ENCODE data around the gene TIGAR.

TIGAR gene

DNA sequence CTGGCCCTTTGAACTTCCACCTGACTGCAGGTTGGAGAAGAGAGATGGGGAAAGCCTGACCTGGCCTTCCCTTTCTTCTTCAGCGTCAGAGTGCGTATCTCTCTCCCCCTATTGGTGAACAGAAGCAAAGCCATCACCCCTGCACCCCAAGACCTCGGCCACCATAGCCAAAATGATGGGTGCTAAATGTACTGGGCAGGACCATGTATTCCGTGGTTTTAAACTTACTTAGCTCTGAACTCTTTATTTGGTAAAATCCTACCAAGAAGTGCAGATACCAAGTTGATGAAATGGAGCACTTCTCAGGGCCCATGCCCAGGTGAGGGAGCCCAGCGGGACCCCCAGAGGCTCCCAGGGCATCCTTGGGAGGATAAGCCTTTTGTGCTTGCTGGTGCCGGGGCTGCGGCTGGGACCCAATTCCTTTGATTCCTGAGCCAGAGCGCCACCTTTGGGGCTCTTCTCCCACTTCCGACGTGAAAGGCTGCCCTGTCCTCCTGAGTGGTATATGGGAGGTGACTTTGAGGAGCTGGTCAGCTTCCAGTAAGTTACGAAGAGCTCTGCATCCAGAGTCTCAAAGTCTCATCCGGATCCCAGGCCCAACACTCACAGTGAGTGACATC, 38.0 kb upstream of the TIGAR start:
- no peak for DNase-seq (ENCODE audit: low spot score)

DNA sequence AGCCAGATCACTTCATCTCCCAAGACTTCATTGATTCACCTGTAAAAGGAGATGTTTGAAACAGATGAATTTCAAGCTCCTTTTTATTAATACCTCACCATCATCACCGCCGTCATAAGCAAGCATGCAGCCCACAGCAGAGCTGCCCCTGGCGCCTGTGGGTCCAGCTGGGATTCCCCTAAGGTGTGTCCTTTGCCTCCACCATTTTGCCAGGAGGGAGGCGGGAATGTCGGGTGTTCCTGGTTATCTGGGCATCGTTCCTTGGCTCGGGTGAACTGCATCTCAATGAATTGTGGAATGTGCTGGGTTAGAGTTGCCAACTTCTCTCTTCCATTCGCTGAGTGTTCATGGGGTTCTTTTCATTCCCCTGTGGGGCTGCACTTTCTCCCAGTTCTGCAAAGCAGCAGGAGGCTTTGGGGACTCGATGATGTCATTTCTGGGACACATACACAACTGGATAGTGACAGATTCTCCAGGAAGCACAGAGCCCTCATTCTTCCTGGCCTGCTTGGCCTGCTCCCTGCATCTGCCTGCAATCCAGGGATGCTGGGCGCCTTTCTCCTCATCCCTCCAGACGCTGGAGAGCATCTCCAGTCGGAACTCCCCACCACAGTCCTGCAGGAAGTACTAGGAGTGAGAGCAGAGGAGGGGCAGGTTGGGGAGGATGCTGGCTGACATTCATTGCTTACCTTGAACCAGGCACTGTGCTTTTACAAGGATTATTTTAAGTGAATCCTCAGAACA, 37.3 kb upstream of the TIGAR start:
- no peak for DNase-seq (ENCODE audit: low spot score)

DNA sequence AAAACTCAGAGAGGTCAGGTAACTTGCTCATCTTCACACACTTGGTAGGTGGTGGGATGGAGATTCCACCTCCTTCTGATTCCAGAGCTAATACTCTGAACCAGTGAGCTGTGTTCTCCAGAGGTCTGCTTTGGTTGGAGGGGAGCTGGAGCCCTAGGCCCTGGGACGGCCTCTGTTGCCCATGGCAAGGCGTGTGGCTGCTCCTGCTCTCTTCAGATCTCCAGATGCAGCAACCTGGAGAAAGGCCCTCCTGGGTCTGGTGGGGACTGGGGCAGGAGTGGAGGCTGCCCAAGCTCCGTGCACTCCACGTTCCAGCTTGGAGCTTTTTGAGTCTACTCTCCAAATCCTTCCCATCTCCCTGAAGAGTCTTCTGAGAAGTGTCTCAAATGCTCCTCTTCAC, 36.7 kb upstream of the TIGAR start:
- no peak for DNase-seq (ENCODE audit: low spot score)

DNA sequence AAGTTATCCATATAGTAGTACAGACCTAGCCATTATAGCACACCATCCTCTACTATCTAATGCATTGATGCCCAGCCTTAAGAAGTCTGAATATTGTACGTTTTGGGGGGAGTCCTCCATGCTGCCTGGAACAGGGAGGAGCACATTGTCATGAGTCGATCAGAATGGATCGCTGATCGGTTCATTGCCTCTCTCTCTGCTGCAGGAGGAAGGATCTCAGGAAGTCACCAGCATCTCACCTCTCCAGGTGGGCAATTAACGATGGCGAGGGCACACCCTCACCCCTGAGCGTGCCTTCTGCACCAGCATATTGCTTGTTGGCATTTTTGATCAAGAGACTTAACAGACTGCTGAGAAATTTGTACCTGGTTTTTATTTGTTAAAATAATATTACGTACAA, 35.9 kb upstream of the TIGAR start:
- DNase-seq (ENCODE audit: low spot score) = no peak

DNA sequence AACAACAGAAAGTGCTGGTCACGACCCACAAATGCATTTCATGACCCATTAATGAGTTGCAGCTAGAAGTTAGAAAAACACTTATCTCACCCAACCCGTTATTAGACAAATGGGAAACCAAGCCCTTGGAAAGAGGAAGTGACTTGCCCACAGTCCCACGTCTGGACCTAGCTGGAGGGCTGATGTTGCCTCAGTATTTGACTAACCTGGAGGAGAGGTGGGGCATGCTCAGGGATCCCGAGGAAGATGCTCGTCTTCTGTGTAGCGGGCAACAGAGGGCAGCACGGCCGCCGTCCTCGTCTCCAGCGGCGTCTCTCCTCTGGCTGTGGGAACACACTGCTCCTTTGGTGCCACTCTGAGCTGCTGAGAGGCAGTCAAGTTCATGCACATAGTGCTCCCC, 34.8 kb upstream of the TIGAR start:
- DNase-seq (ENCODE audit: low spot score) = no peak

DNA sequence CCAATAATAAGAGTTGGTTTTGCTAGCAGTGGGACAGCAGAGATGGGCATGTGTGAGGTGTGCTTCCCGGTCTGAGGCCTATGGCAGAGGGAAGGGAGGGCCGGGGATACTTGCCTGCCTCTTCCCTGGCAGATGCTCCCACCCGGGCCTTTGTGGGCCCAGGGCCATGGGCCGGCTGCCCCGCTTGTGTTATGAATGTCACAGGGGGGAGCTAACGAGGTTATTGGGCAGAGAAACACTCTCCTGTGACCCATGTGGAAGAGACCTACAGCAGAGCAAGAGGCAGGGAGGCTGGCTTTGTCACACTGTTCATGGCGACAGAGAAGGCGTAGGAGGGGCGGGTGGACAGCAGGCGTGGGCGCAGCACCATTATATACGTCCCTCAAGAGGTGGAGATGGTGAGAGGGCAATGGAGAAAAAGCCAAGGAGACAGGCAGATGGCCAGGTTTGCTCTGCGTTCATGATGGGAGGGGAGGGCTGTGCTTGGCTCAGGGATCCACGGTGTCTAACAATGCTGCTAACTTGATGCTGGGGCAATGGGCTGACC, 34.2 kb upstream of the TIGAR start:
- DNase-seq (ENCODE audit: low spot score) = no peak

DNA sequence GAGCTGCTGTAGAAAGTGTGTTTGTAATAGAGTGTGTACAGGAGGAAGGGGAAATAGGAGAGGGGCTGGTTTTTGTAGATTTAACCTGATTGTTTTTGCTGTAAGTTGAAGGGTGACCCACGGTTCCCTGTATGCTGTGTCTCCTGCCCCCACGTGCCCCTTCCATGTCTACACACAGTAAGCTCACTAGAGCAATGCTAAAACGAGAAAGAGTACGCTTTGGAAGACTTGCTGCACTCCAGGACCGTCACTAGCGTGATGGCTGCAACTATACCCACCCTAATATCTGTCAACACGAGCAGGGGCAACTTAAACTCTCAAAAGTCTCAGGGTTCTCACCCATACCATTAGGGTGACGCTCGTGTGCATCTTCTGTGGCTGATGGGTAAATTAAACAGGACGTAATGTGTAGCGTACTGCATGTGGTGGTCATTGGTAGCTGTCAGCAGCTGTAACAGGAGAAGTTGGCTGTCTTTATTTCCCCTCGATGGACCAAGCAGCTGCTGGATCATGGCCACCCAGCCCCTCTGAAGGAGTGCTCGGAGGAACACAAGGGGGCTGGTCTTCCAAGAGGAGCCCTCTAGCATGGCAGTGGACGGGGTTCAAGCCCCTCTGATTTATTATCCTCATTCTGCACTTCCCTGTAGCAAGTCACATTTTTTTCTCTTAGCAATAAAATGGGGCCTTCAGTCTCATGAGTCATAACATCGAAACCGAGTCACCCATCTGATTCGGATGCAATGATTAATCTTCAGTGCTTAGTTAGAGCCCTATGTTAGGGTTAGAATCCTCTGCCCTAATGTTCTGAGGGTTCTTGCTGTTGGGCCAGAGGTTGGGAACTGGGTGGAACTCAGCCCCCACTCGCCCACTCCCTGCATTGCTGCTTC, 33.4 kb upstream of the TIGAR start:
- DNase-seq (ENCODE audit: low spot score) = no peak

DNA sequence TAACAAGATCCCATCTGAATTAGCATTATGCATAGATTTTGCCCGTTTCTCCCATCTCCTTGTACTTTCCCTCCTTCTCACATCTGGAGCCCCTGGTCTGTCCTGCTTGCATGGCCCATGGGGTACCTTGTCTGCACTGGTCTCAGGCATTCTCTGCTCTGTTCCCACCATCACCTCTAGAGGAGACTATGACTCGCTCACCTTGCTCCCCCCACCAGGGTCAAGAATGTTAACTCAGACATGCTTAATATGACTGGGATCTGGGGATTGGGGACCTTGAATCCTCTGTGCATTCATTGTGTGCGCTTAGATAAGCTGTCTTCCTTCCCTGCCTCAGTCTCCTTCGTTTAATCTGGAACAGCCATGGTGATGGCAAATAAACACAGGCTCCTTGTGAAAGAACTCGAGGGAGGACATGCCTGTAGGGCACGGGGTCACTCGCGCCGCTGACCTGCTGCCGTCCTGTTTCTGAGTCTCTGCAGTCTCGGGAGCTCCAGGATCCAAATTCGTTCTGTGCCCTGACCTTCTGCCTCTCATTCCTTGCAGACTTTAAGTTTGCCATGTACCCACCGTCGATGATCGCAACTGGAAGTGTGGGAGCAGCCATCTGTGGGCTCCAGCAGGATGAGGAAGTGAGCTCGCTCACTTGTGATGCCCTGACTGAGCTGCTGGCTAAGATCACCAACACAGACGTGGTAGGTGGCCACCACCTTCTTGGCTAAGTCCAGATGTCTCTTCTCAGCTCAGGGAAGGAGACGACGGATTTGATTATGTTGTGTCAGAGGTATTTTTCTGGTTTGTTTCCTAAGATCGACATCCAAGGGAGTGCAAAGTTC, 32.5 kb upstream of the TIGAR start:
- no peak for DNase-seq (ENCODE audit: low spot score)

DNA sequence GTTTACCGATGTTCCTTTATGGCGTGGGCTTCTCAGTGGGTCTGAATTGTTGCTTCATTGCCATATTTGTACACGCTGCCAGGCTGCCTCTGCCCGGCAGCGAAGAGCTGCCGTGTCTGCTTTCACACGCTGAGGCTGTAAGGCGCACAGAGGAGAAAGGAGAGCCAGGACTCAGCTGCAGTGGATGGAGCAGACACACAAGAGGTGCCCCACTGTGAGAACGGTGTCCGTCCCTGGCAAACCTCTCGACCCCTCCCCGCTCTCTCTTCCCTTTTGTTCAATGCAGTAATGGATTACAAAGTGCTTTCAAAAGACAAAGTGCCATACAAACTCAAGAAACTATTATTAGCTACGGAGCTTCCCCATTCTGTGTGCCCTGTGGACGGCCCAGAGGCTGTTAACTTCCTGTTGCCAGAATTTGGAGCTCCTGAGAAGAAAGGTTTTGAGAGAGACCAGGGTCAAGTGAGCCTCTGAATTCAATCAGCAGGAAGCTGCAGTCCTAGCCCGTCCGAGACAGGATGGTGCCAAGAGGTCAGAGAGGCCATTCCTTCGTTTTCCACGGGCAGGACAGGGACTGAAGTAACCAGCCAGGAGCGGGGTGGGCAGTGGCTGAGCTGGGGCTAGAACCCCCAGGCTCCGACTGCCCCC, 31.7 kb upstream of the TIGAR start:
- no peak for DNase-seq (ENCODE audit: low spot score)

DNA sequence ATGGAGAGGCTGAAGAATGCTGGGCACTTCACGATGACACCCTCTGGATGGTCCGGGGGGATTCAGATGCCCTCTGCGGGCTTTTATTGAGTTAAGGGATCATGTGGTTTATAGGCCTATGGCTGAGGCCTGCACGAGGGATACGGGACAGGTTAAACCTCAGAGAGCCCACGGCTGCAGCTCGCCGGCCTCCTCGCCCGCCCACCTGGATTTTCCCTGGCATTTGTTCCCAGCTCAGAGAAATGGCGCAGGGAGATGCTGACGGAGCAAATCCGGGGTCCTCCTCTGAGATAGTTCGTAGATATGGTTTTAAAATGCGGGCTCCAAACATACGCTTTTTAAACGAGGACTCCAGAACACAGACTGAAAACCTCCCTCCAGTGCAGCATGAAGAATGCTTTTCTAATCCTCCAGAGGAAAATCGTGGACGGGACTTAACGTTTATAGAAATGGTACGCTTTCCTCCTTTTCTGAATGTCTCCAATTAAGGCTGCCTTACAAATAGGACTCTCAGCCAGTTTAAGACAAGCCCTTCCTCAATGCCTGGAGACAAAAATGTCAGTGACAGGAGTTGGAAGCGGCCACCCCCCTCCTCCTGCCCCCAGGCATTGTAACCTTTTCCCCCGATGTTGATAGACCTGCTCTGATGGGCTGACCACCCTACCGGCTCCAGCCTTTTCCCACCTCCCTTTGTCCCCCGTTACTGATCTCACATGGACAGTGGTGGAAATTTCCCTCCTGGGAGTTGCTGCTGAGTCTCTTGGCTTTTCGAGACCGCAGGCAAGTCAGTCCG, 30.8 kb upstream of the TIGAR start:
- no peak for DNase-seq (ENCODE audit: low spot score)

DNA sequence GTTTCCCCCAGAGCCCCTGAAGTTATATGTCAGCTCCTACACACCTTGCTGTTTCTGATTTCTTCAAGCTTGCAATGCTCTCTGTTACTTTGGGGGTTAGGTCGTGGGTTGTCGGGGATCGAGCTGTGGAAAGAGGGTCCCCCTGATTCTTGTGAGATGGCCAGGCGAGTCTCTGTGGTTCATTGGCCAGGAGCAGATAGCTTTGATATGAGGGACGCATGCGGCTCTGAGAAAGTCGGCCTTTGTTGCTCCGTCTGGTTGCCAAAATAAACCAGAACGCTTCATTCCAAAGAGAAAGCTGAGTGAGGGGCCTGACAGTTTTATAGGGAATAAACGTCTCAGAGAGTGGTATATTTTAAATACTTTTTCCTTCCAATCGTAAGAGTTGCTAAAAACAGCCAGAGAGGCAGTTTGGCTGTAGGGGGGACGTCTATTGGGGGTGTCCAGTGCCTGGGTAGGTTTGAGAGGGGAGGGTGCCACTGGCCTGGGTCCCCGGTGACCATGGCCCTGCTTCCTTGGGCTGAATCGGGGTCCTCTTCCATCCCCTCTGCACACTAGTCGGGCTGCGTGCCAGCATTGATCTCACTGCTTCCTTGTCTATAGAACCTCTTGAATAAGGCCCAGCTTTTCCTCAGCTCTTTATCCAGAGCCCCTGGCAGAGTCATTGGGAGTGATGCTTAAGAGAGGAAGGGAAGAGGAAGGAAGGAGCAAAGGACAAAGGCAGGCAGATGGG, 28.5 kb upstream of the TIGAR start:
- no peak for DNase-seq (ENCODE audit: low spot score)

DNA sequence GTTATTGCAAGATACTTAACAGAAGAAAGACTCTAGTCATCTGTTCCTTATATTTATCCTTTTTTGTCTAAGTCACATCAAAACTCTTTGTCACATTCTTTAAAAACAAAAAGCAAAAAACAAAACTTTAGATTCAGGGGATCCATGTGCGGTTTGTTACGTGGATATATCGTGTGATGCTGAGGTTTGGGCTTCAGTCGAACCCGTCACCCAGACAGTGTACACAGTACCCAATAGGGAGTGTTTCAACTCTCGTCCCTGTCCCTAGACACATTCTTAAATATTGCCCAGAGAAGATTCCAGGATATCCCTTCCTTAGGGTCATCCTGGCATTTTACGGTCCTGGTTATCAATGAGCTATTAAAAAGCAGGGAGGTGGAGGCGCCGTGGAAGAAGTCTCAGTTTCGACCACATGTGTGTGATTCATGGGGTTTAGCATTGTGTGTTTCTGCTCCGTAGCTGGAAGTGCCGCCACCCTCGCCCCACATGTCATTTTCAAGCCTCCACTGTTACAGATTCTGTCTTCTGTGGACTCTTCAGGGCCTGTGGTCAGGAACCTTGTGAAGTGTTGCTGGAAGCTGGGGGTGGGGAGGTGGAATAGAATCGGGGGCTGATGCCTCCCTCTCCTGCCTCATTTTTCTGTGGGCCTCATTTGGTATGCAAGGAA, 27.6 kb upstream of the TIGAR start:
- DNase-seq (ENCODE audit: low spot score) = no peak

DNA sequence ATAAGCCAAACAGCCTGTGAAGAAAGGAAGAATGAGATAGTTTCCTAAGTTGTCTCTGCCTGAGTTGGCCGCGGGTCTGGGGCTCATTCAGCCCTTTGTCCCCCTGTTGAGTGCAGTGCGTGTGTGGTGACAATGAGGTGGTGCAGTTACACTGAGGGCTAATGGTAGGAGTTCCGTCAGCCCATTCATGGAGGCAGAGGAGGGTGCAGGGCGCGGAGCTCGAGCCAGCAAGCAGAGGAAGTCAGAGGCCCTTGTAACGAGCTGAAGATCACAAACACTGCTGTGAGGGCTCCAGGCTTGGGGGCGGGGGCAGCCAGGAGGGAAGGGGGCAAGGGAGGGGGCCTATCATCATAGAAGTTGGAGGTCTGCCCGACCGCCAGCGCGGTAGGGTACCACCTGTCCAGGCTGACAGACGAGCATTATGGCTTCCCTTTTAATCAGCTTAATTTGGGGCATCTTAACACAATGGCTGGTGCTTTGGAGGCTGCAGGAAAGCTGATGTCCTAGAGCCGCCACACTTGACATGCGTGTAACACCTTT, 27.0 kb upstream of the TIGAR start:
- DNase-seq (ENCODE audit: low spot score) = no peak

DNA sequence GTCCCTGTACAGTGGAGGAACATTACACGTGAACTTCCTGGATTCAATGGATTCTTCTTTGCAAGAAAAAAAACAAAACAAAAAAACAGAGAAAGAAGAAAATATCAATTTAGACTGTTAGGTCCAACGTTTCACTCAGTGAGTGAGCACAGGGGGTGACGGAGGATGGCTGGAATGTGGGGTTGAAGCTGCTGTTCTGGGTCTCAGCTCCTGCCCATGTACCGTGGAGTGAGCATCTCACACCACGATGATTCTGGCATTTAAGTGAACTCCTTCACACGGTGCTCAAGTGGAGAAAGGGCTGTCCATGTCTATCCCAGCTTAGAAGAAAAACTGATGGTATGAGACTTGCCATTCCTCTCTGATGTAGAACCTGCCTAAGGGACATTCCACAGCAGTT, 24.3 kb upstream of the TIGAR start:
- DNase-seq (ENCODE audit: low spot score) = no peak

DNA sequence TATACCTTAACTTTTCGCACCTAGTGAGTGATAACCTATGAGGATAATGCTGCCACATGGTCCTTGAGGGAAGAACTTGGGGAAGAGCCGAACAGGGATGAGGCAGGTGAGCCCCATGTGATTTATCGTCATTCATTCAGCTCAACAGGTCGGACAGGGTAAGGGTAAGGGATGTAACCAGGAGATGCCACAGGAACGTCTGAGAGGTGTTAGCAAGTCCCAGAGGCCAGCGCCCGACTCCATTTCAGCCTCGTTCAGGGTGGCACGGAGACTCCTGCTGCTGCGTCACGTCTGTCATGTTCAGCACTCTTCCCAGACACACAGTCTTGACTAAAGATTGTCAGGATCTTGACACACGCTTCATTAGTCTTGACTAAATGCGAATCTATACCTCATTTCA, 23.4 kb upstream of the TIGAR start:
- no peak for DNase-seq (ENCODE audit: low spot score)

DNA sequence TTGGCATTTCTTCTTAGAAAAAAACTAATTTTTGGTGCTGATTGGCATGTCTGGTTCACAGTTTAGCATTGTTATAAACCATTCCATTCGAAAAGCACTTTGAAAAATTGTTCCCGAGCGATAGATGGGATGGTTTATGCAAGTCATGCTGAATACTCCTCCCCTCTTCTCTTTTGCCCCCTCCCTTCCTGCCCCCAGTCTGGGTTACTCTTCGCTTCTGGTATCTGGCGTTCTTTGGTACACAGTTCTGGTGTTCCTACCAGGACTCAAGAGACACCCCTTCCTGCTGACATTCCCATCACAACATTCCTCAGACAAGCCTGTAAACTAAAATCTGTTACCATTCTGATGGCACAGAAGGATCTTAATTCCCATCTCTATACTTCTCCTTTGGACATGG, 20.1 kb upstream of the TIGAR start:
- no peak for DNase-seq (ENCODE audit: low spot score)

DNA sequence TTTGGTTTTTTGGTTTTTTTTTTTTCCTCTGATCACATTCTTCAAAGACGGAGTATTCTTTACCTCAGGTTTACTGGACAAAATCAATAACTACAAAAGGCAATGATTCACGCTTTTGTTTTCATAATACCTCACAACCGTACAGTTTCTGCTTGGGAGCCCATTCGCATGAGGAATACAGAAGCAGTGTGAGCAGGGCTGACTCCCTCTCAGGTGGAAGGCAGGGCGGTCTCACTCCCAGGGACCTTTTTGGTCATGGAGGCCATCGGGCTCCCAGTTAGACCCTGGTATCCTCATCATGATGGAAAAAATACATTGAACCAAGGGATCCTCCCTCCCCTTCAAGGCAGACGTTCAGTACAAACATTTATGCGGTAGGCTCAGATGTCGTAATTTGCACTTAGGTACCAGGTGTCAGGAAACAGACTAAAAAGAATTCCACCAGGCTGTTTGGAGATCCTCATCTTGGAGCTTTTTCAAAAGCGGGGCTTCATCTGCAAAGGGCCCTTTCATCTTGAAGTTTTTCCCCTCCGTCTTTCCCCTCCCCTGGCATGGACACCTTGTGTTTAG, 19.0 kb upstream of the TIGAR start:
- DNase-seq (ENCODE audit: low spot score) = no peak

DNA sequence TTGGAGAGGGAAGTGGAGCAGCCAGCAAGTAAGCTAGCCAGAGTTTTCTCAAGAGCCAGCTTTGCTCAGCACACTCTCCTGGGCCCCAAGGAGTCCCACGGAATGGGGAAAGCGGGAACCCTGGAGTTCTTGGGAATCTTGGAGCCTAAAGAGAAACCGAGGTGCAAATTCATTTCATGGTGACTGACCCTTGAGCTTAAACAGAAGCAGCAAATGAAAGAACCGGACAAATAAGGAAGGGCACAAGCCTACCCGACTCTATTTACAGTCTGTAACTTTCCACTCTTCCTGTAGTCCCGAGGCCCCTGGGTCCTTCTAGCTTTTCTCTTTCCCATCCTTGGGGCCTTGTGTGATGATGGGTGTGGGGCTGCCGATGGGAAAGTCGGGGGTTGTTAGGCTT, 18.1 kb upstream of the TIGAR start:
- no peak for DNase-seq (ENCODE audit: low spot score)

DNA sequence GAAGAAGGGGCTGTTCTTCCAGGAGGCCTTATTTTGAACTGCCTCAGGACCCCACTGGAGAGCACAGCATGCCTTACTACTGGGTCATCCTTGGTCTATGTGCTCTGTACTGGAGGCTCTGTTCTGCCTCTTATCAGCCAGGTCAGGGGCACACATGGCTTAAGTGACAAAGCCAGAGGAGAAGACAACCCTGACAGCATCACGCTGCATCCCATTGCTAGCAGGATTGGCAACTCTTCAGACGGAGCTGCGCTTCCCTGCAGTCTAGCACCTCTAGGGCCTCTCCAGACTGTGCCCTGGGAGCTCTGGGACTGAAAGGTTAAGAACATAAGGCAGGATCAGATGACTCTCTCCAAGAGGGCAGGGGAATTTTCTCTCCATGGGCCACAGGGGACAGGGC, 17.3 kb upstream of the TIGAR start:
- no peak for DNase-seq (ENCODE audit: low spot score)

Measured in HuH-7 (cell line).